ENCODE measurements around the gene PCAT7. TPM values are rescaled to one million over a fixed set of nuclear protein-coding genes. Genes with fewer than 3 reads are reported as not detected.
"Not testable (repeated sequence)": the region's sequence is repeated elsewhere in the genome, so short reads cannot be mapped to it uniquely, and the experiment has no call there.

Gene PCAT7
- polyA plus RNA-seq (7.7 and 10.8 TPM in 2 replicates), polyA minus RNA-seq (16.3 and 22.1 TPM in 2 replicates)

DNA sequence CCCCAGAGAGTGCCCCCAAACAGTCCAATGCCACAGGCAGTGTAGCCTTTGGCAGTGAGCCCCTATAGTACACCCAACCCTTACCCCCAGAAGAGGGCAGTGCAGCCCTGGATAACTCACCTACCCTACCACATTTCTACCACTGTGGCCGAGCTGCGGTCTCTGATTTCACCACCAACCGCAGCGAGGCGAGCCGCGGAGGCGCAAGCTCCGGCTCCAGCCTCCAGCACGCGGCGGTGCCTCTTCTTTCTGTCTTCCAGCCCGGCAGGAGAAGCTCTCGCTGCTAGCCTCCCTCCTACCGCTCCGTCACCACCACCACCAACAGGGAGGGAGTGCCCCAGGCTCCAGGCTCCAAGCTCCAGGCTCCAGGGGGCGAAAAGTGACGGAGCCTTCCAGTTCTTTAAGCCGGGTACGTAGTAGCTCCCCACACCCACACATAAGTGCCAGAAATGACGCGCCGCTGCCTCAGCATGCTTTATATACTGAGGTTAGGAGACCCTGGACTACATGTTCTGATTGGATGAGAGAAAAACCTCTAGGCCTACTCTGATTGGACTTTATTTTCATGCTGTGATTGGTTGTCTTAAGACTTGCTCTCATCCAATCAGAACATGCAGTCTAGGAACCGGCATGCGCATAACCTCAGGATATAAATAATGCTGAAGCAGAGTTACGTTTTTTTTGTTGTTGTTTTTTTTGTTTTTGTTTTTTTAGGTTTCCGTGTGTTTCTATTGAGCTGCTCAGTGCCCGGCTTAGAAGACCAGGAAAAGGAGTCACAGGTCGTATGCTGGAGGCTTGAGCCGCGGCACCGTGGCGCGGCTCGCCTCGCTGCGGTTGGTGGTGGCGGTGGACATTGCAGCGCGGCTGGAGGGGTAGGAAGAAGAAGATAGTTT is at the start of gene PCAT7:
PCAT7 (plus strand) TSS at position 645 of the 893 bp plus-strand sequence.
- Histone ChIP-seq H4K20me1 (ENCODE audit: insufficient read depth) (no peaks in the 10 kb centered on the region), H3K9ac (ENCODE audit: low read length) (peak within 1 kb of the TSS; percentile 86), H2AFZ (ENCODE audit: low read depth, low read length) (peak within 1 kb of the TSS; percentile 74), H3K9me3 (ENCODE audit: low read length) (no peaks in the 10 kb centered on the region), H3K36me3 (ENCODE audit: insufficient read depth, low read length) (no peaks in the 10 kb centered on the region), H3K27ac (ENCODE audit: low read length) (peak within 1 kb of the TSS; percentile 92), H3K9me2 (ENCODE audit: insufficient read depth, low read length) (no peaks in the 10 kb centered on the region), H3F3A (ENCODE audit: insufficient read depth, low read length, poor library complexity, severe bottlenecking) (no peaks in the 10 kb centered on the region), H3K27me3 (ENCODE audit: insufficient read depth, low read depth, low read length) (no peaks in the 10 kb centered on the region), H3K4me2 (ENCODE audit: low read length) (peak within 1 kb of the TSS; percentile 85), H3K79me2 (replicated peaks; ENCODE audit: insufficient read depth, low read length) (peaks cover 7% of the 10 kb centered on the region), H3K4me3 (ENCODE audit: low read length) (peak within 1 kb of the TSS; percentile 86)
- TF ChIP-seq POLR2AphosphoS5 (IDR thresholded peaks at IDR 0.05) = peak; percentile 88
- TF ChIP-seq CTCF (IDR thresholded peaks at IDR 0.05; ENCODE audit: poor library complexity, severe bottlenecking) = peak; percentile 92
- TF ChIP-seq, protein P1, sequence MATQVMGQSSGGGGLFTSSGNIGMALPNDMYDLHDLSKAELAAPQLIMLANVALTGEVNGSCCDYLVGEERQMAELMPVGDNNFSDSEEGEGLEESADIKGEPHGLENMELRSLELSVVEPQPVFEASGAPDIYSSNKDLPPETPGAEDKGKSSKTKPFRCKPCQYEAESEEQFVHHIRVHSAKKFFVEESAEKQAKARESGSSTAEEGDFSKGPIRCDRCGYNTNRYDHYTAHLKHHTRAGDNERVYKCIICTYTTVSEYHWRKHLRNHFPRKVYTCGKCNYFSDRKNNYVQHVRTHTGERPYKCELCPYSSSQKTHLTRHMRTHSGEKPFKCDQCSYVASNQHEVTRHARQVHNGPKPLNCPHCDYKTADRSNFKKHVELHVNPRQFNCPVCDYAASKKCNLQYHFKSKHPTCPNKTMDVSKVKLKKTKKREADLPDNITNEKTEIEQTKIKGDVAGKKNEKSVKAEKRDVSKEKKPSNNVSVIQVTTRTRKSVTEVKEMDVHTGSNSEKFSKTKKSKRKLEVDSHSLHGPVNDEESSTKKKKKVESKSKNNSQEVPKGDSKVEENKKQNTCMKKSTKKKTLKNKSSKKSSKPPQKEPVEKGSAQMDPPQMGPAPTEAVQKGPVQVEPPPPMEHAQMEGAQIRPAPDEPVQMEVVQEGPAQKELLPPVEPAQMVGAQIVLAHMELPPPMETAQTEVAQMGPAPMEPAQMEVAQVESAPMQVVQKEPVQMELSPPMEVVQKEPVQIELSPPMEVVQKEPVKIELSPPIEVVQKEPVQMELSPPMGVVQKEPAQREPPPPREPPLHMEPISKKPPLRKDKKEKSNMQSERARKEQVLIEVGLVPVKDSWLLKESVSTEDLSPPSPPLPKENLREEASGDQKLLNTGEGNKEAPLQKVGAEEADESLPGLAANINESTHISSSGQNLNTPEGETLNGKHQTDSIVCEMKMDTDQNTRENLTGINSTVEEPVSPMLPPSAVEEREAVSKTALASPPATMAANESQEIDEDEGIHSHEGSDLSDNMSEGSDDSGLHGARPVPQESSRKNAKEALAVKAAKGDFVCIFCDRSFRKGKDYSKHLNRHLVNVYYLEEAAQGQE (IDR thresholded peaks at IDR 0.05; ENCODE audit: borderline replicate concordance) = peak; percentile 94
- TF ChIP-seq EP300 (conservative IDR thresholded peaks at IDR 0.05; ENCODE audit: poor library complexity, severe bottlenecking) = peak; percentile 58
- peak; percentile 84 for TF ChIP-seq SMC3 (conservative IDR thresholded peaks at IDR 0.05; ENCODE audit: poor library complexity)
- TF ChIP-seq EZH2 (IDR thresholded peaks at IDR 0.05; ENCODE audit: borderline replicate concordance, insufficient read depth, low read length, poor library complexity, severe bottlenecking) = no peak
- TF ChIP-seq MXI1 (conservative IDR thresholded peaks at IDR 0.05; ENCODE audit: poor library complexity, severe bottlenecking) = peak; percentile 88
- TF ChIP-seq TAF1 (IDR thresholded peaks at IDR 0.05; ENCODE audit: low read depth) = peak; percentile 92
- peak; percentile 82 for TF ChIP-seq RAD21 (conservative IDR thresholded peaks at IDR 0.05)

- H3K36me3 ChIP-seq (ENCODE audit: insufficient read depth, low read length); H3K4me3 ChIP-seq (ENCODE audit: low read length); H2AFZ ChIP-seq (ENCODE audit: low read depth, low read length): not testable (repeated sequence)
These were observed 48.5 kb upstream of the PCAT7 start for GRCh38 chr9:94506370-94506769.

More at GRCh38 chr9:94506370-94506769, 48.5 kb upstream of the PCAT7 start:
- not testable (repeated sequence) for H3K27me3 ChIP-seq (ENCODE audit: insufficient read depth, low read depth, low read length); H3K4me2 ChIP-seq (ENCODE audit: low read length); H3K9ac ChIP-seq (ENCODE audit: low read length); H3K9me2 ChIP-seq (ENCODE audit: insufficient read depth, low read length); H3K27ac ChIP-seq (ENCODE audit: low read length); H4K20me1 ChIP-seq (ENCODE audit: insufficient read depth); H3K9me3 ChIP-seq (ENCODE audit: low read length); H3K79me2 ChIP-seq (replicated peaks; ENCODE audit: insufficient read depth, low read length); H3F3A ChIP-seq (ENCODE audit: insufficient read depth, low read length, poor library complexity, severe bottlenecking)

Measured in neural cell (in vitro differentiated cells).